ENCODE measurements around the gene RGS1.

Gene RGS1

GRCh38 chr1:192608671-192609070, 33.1 kb downstream of the RGS1 start:
- DNase-seq (ENCODE audit: low read depth): no peak
- H3K4me3 ChIP-seq (ENCODE audit: low read depth, low read length): no peak overlapping the region

- DNase-seq (ENCODE audit: low read depth): no peak
- H3K4me3 ChIP-seq (ENCODE audit: low read depth, low read length): no peak overlapping the region
These were observed 33.8 kb downstream of the RGS1 start for GRCh38 chr1:192609110-192610079.

DNA sequence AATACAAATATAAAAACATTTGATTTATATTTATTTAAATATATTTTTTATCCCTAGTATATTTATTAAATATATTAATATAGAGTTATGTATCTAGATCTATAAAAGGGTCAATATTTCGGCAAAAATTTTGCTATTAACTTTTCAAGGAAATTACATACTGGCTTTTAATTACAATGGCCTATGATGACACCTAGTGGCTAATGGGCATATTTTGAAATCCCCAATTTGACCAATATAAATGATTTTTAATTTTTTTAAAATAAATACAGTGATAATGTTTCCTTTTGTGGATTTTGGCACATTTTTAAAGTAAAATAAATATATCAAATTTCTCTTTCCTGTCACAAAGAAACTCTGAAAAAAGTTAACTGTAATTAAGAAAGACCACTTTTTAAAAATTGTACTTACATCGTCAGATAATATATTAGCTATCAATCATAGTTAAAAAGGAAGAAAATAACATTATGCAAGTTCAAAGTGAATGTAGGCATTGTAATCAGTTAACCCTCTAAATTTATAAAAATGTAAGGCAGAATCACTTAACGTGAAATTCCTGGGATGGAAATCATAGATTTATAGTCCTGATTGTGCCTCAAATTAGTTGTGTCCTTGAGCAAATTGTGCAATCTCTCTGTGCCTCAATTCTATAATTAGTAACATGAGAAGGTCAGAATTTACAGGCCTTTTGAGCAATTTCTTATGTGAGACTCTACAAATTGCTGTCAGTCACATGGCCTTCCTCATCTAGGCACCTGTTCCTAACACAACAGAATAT, 34.7 kb downstream of the RGS1 start:
- DNase-seq (ENCODE audit: low read depth): no peak
- H3K4me3 ChIP-seq (ENCODE audit: low read depth, low read length): no peak overlapping the region

- H3K4me3 ChIP-seq (ENCODE audit: low read depth, low read length): no peak overlapping the region
- DNase-seq (ENCODE audit: low read depth): no peak
These were observed 39.5 kb downstream of the RGS1 start for GRCh38 chr1:192615055-192615454.

- DNase-seq (ENCODE audit: low read depth): no peak
- no peak overlapping the region for H3K4me3 ChIP-seq (ENCODE audit: low read depth, low read length)
These were observed 44.6 kb downstream of the RGS1 start for GRCh38 chr1:192620071-192620635.

GRCh38 chr1:192626366-192627179, 51.0 kb downstream of the RGS1 start:
- no peak overlapping the region for H3K4me3 ChIP-seq (ENCODE audit: low read depth, low read length)
- DNase-seq (ENCODE audit: low read depth): no peak

- no peak for DNase-seq (ENCODE audit: low read depth)
- H3K4me3 ChIP-seq (ENCODE audit: low read depth, low read length): no peak overlapping the region
These were observed 52.3 kb downstream of the RGS1 start for GRCh38 chr1:192627901-192628300.

GRCh38 chr1:192628396-192629057, 53.0 kb downstream of the RGS1 start:
- DNase-seq (ENCODE audit: low read depth): no peak

DNA sequence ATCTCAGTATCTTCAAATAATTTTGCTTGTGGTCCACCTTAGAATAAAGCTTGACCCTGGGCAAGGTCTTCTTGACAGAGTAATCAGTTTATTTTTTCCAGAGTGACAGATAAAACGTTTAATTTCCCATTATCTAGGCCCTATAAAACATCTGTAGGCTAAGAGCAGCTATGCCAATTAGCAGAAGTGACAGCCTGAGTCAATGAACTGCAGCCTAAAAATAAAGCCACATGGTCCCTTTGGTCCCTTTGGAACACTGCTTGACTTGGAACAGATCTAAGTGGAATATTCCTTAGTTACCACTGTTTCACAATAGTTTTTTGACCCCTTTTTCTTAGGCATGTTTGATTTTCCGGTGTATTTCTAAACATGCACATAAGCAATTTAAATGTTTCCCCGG, 54.0 kb downstream of the RGS1 start:
- no peak for DNase-seq (ENCODE audit: low read depth)

More at GRCh38 chr1:192628396-192629057, 53.0 kb downstream of the RGS1 start:
- H3K4me3 ChIP-seq (ENCODE audit: low read depth, low read length): no peak overlapping the region

More for the DNA sequence above, 54.0 kb downstream of the RGS1 start:
- no peak overlapping the region for H3K4me3 ChIP-seq (ENCODE audit: low read depth, low read length)
